GM18499 (cell line): ENCODE measurements around the gene UGT2B28.
"Not testable (repeated sequence)": the region's sequence is repeated elsewhere in the genome, so short reads cannot be mapped to it uniquely, and the experiment has no call there.

Experiments
- ATAC-seq: cut with Tn5 transposase; IDR thresholded peaks from one replicate; pipeline ENCODE4 v1.9.1; 2021; ENCODE audit warnings: moderate number of reproducible peaks; ENCODE audit not compliant: insufficient read depth, unreplicated experiment

UGT2B28 gene

DNA sequence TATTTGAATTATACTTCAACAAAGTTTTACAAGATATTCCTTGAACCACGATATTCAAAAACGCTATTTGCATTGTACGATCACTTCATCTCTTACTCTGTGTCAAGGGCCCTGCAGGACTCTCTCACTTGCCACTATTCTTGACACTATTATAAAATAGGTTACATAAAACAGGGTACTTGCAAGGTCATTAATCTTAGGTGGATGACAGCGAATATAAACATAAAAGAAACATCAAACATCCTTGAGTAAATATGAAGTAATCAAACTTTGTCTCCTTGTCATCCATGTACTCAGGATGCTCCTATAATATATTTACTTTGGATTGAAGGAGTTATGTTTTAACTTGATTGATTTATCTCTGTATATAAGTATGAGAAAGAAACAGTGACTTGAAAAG lies at the start of gene UGT2B28:
Gene UGT2B28 (plus strand): TSS at position 395 of the 400 bp plus-strand sequence. CDS start 26 bp downstream, outside the sequence.
- ATAC-seq = not testable (repeated sequence)

GRCh38 chr4:69239092-69239491 lies 41.2 kb upstream of the UGT2B28 start:
- ATAC-seq = no peak

GRCh38 chr4:69239557-69240168 lies 40.6 kb upstream of the UGT2B28 start:
- ATAC-seq = no peak

GRCh38 chr4:69240787-69241186 lies 39.5 kb upstream of the UGT2B28 start:
- not testable (repeated sequence) for ATAC-seq

DNA sequence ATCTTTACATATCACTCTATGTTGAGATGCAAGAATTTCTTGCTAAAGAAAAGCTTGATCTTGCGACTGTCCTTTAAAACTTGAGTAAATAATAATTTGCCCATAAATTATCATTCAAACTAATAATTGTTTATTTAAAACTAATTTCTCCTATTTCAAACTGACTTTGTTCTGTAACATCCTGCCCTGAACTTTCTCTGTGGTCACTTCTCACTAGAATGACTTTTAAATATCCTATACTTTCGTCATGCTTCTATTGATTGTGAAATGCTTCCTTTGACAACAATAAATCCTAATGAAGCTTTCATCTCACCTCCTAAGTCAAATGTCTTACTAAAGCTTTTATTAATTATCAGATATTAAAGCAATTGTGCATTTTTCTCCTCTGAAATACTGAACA lies 38.5 kb upstream of the UGT2B28 start:
- ATAC-seq = not testable (repeated sequence)

- not testable (repeated sequence) for ATAC-seq
These were observed 37.6 kb upstream of the UGT2B28 start for GRCh38 chr4:69242562-69243240.

GRCh38 chr4:69250884-69251283 lies 29.4 kb upstream of the UGT2B28 start:
- not testable (repeated sequence) for ATAC-seq

GRCh38 chr4:69253147-69253772 lies 27.0 kb upstream of the UGT2B28 start:
- not testable (repeated sequence) for ATAC-seq

DNA sequence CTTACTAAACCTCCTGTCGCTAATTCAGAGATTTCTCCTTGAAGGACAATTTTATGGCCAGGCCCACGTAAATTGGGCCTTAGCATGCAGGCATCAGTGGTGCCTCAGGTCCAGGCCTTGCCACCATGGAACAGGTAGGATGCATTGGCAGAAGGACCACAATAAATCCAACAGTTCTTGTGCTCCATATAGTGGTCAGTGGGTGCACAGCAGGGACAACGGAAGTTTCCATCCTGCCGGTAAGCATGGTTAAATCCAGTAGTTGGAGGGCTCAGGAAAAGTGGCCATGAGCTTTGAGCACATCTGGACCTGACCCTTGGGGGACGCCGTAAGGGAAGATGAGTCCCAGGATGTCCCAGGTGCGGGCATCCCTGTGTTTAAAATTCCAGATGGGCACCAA lies 11.7 kb upstream of the UGT2B28 start:
- ATAC-seq = not testable (repeated sequence)

DNA sequence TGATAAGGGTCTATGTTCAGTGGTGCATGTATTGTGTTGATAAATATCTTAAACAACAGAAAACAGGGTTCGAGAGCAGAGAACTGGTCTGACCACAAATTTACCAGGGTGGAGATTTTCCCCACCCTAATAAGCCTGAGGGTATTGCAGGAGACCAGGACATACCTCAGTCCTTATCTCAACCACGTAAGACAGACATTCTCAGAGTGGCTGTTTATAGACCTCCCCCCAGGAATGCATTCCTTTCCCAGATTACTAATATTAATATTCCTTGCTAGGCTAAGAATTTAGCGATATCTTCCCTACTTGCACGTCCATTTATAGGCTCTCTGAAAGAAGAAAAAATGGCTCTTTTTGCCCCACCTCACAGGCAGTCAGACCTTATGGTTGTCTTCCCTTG lies 16.1 kb downstream of the UGT2B28 start:
- not testable (repeated sequence) for ATAC-seq

- ATAC-seq = not testable (repeated sequence)
These were observed 28.3 kb downstream of the UGT2B28 start for GRCh38 chr4:69308426-69309033.

GRCh38 chr4:69309549-69310076 lies 29.3 kb downstream of the UGT2B28 start:
- ATAC-seq = not testable (repeated sequence)

GRCh38 chr4:69310262-69310661 lies 30.0 kb downstream of the UGT2B28 start:
- ATAC-seq = not testable (repeated sequence)

GRCh38 chr4:69317669-69318298 lies 37.5 kb downstream of the UGT2B28 start:
- ATAC-seq = not testable (repeated sequence)

GRCh38 chr4:69321153-69321729 lies 41.0 kb downstream of the UGT2B28 start:
- ATAC-seq = no peak

DNA sequence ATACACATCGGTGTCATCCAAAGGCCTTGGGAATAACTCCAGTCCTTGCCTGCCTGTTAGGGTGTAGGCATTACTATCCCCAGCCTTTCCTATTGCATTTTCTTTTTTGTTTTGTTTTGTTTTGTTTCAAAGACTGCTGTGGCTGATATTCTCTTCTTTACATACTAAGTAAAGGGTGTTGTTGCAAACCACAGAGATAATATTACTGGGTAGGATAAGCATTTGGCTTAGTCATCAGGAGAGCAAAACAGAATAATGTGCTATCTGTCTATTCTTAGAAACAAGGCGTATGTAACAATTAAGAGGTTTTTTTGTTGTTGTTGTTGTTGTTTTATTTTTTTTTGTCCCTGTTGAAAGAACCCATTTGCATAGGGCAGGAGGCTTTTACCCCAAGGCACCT lies 41.8 kb downstream of the UGT2B28 start:
- ATAC-seq = no peak

GRCh38 chr4:69323284-69323683 lies 43.0 kb downstream of the UGT2B28 start:
- no peak for ATAC-seq

GRCh38 chr4:69330345-69331047 lies 50.2 kb downstream of the UGT2B28 start:
- ATAC-seq = no peak

GRCh38 chr4:69331304-69331703 lies 51.0 kb downstream of the UGT2B28 start:
- not testable (repeated sequence) for ATAC-seq
